Naive thymus-derived CD4-positive, alpha-beta T cell (primary cell): Measurements from ENCODE around the gene ASIP. TPM values are rescaled to one million over a fixed set of nuclear protein-coding genes. Genes with fewer than 3 reads are reported as not detected.

Experiments used
- ATAC-seq: fragments of 150-1000 bp; cut with Tn5 transposase; 2 replicates; pipeline ENCODE4 v1.10.0; 2021; ENCODE audit warnings: mild to moderate bottlenecking, moderate library complexity
- CTCF ChIA-PET: fragments of 350-600 bp; sonication (Branson Sonifier 250); formaldehyde crosslinking; loops from one replicate; lab custom pipeline; 2021; ENCODE audit warnings: antibody characterized with exemption; lab: Charles Lee
- POLR2A ChIA-PET: fragments of 350-600 bp; sonication (Branson Sonifier 250); formaldehyde crosslinking; loops from one replicate; lab custom pipeline; 2021; ENCODE audit warnings: antibody characterized with exemption, inconsistent platforms; lab: Charles Lee
- DNase-seq, 9 donors: peaks; one replicate each; pipeline versions ENCODE4 v3.0.0 to v3.0.0-alpha.2; 2020 to 2022; ENCODE audit warnings: mixed read lengths in 1 of 9
- H3K27ac ChIP-seq: one replicate; pipeline ENCODE4 v1.7.0; 2013; ENCODE audit warnings: mild to moderate bottlenecking, low read depth, low read length, moderate library complexity
- H3K27me3 ChIP-seq, 2 donors: one replicate each; pipeline ENCODE4 v1.7.0; 2013; ENCODE audit warnings: low read length in 2 of 2, mild to moderate bottlenecking in 2 of 2, moderate library complexity in 2 of 2; ENCODE audit not compliant: control insufficient read depth in 2 of 2, insufficient read depth in 2 of 2
- H3K36me3 ChIP-seq, 3 experiments: 1 replicate in 2 of 3; 2 replicates in 1 of 3; pipeline ENCODE4 v1.7.0; 2013; ENCODE audit warnings: low read length in 3 of 3, mild to moderate bottlenecking in 3 of 3, moderate library complexity in 1 of 3; ENCODE audit not compliant: insufficient read depth in 3 of 3, control insufficient read depth in 2 of 3
- H3K4me1 ChIP-seq, 2 donors: one replicate each; pipeline ENCODE4 v1.7.0; 2013; ENCODE audit warnings: low read length in 2 of 2, mild to moderate bottlenecking in 2 of 2, moderate library complexity in 1 of 2; ENCODE audit not compliant: control insufficient read depth in 2 of 2, insufficient read depth in 2 of 2
- H3K4me3 ChIP-seq: 2 replicates; pipeline ENCODE4 v1.7.0; 2013; ENCODE audit warnings: mild to moderate bottlenecking, low read length
- H3K9me3 ChIP-seq, 3 experiments: 1 replicate in 2 of 3; 2 replicates in 1 of 3; pipeline ENCODE4 v1.7.0; 2013; ENCODE audit warnings: low read length in 3 of 3; ENCODE audit not compliant: control insufficient read depth in 2 of 3
- H3K27ac Mint-ChIP-seq, 9 donors: one replicate each; pipeline ENCODE4 v1.8.0; 2020 to 2022; ENCODE audit warnings: mixed read lengths in 9 of 9, mild to moderate bottlenecking in 8 of 9, moderate library complexity in 5 of 9, inconsistent platforms in 2 of 9
- H3K27me3 Mint-ChIP-seq, 5 donors: one replicate each; pipeline ENCODE4 v1.8.0; 2021 to 2022; ENCODE audit warnings: mixed read lengths in 5 of 5, mild to moderate bottlenecking in 1 of 5
- H3K36me3 Mint-ChIP-seq, 5 donors: one replicate each; pipeline ENCODE4 v1.8.0; 2020 to 2022; ENCODE audit warnings: mixed read lengths in 5 of 5, mild to moderate bottlenecking in 3 of 5, inconsistent platforms in 1 of 5
- H3K4me1 Mint-ChIP-seq, 7 donors: one replicate each; pipeline ENCODE4 v1.8.0; 2020 to 2022; ENCODE audit warnings: mixed read lengths in 7 of 7, mild to moderate bottlenecking in 3 of 7, inconsistent platforms in 1 of 7
- H3K4me3 Mint-ChIP-seq, 10 donors: one replicate each; pipeline ENCODE4 v1.8.0; 2020 to 2022; ENCODE audit warnings: mild to moderate bottlenecking in 10 of 10, mixed read lengths in 10 of 10, moderate library complexity in 6 of 10, inconsistent platforms in 2 of 10
- H3K9me3 Mint-ChIP-seq, 11 donors: one replicate each; pipeline ENCODE4 v1.8.0; 2020 to 2022; ENCODE audit warnings: mixed read lengths in 11 of 11, mild to moderate bottlenecking in 4 of 11, inconsistent platforms in 1 of 11, moderate library complexity in 1 of 11
- intact Hi-C, 2 donors: fragments of 100-400 bp; cut with micrococcal nuclease; formaldehyde crosslinking; loops; one replicate each; pipeline ENCODE4 v1.15.1; 2023
- polyA plus RNA-seq, 2 donors: library from polyadenylated mRNA; unstranded; fragments of 300-500 nt; fragmentation: Illumina TruSeq; gene quantifications; one replicate each; pipeline ENCODE4 v1.2.3, GENCODE V29; 2021
- total RNA-seq, 6 experiments: library from RNA in 5 of 6; stranded (reverse) in 5 of 6; gene quantifications; 1 replicate in 5 of 6; 2 replicates in 1 of 6; pipeline ENCODE4 v1.2.3 and lab custom pipeline; 2021 to 2026

The ASIP gene
- total and polyA plus RNA-seq, 7 experiments from 2014 or later = not detected

DNA sequence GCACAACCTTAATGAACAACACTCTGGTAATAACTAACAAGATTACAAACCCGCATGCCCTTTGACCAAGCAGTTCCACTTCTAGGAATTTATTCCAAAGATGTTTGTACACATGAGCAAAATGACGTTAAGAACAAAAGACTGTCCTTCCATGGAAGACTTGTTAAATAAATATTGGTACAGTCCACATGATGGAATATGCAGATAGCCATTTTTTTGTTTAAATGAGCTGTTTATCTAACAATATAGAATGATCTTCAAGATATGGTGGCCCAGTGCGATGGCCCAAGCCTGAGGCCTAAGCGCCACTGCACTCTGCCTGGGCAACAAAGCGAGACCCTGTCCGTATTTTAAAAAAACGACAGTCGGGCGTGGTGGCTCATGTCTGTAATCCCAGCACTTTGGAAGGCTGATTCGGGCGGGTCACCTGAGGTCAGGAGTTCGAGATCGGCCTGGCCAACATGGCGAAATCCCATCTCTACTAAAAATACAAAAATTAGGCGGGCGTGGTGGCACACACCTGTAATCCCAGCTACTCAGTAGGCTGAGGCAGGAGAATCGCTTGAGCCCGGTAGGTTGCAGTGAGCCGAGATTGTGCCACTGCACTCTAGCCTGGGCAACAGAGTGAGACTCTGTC, 69.4 kb downstream of the ASIP start:
- ATAC-seq = no peak
- Mint-ChIP-seq H3K27me3 (peaks cover 0 to 27% (median 9%) of the 10 kb centered on the region in 5 donors), H3K36me3 (no peaks in the 10 kb centered on the region), H3K9me3 (no peaks in the 10 kb centered on the region), H3K27ac (no peak overlapping the region), H3K4me3 (no peak overlapping the region), H3K4me1 (peaks cover 0 to 14% (median 5%) of the 10 kb centered on the region in 7 donors)
- Histone ChIP-seq H3K4me1 (peaks cover 0 to 6% of the 10 kb centered on the region in 2 donors), H3K9me3 (no peaks in the 10 kb centered on the region), H3K27ac (no peak overlapping the region), H3K4me3 (no peak overlapping the region), H3K36me3 (no peaks in the 10 kb centered on the region), H3K27me3 (peaks cover 0 to 10% of the 10 kb centered on the region in 2 donors)
- POLR2A ChIA-PET = no interaction called here
- no peak for DNase-seq
- CTCF ChIA-PET = interaction anchor here (4.7 to 4.8 kb wide), 2 partner anchors 213 to 457 kb away, joined by 45 to 56 read pairs; no protein-coding TSS in a partner anchor
- intact Hi-C loops = loop anchor here in 1 of 2 donors (5.0 kb wide), 1 partner anchor 227 kb away; no protein-coding TSS in a partner anchor

DNA sequence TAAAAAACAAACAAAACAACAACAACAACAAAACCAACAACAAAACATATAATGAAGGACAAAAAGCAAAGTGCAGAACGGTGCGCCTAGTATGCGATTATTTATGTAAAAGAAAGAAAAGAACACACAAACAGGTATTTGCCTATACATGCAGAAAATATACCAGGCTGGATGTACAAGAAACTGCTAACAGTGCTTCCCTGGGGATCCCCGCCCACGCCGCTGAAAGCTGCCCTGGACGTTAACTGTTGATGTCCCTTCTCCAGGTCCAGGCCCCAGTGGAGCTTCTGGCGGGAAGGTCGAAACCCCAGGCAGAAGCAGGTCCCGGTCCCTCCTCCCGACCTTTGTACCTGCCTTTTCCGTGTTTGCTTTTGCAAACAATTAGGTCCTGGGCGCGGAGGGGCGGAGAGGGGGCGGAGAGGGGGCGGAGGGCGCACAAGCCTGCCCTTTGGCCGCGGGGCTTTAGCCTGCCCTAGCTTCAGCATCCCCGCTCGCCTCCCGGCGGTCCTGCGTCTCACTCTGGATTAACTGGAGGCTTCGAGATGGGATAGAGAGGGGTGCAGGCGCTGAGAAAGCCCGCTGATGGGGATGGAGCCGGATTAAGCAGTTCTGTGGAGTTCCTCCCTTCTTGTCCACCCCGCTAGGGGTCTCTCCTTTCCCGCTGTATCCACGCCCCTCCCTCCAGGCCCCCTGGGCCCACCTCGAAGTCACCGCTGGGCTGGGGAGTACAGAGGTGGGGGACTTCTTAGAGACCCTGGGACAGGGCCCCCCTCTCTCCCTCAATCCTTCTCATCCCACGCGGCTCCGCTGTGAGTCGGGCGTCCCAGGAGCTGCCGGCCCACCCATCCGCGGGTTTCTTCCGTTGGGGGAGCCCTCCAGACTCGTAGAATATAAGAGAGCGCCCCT, 70.1 kb downstream of the ASIP start:
- Histone ChIP-seq H3K9me3 (no peaks in the 10 kb centered on the region), H3K4me1 (peaks cover 0 to 6% of the 10 kb centered on the region in 2 donors), H3K27ac (no peak overlapping the region), H3K27me3 (peaks cover 0 to 10% of the 10 kb centered on the region in 2 donors), H3K4me3 (no peak overlapping the region), H3K36me3 (no peaks in the 10 kb centered on the region)
- Mint-ChIP-seq H3K36me3 (no peaks in the 10 kb centered on the region), H3K4me1 (peaks cover 0 to 14% (median 5%) of the 10 kb centered on the region in 7 donors), H3K27me3 (peaks cover 0 to 27% (median 9%) of the 10 kb centered on the region in 5 donors), H3K9me3 (no peaks in the 10 kb centered on the region), H3K4me3 (peak overlapping the region in 2 of 10 donors; percentile 30 to 57), H3K27ac (no peak overlapping the region)
- no peak for ATAC-seq
- ChIA-PET CTCF (interaction anchor here (0.6 to 4.8 kb wide), 17 partner anchors 10 to 1546 kb away, joined by 3 to 56 read pairs (median 8); partner anchors contain the start of gene DYNLRB1), POLR2A (interaction anchor here (0.6 kb wide), 1 partner anchor 459 kb away, joined by 3 read pairs; no protein-coding TSS in a partner anchor)
- intact Hi-C loops = loop anchor here (1.0 to 5.0 kb wide), 8 partner anchors 8 to 644 kb away; partner anchors contain the start of genes AHCY (in 1 of the 2), GSS (in 1 of the 2) and MYH7B (in 1 of the 2)
- DNase-seq = no peak

DNA sequence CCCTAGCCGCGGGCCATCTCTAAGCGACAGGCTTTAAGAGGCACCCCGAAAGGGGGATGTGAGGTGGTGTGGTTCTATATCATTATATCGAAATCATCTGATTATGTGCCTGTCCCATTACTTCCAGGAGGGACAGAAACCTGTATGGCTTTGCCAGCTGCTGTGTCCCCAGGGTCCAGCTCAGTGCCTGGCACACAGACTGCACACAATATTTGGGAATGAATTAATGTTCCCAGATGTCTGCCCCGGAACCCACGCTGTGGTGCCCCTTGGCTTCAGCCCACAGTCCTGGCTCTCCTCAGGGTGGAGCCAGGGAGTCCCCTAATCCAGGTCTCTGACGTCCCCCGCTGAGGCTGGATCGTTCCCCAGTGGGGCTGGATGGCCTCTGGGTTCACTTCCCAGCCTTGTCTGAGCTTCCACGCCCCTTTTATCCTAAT, 70.8 kb downstream of the ASIP start:
- Mint-ChIP-seq H3K4me1 (peaks cover 0 to 14% (median 5%) of the 10 kb centered on the region in 7 donors), H3K36me3 (no peaks in the 10 kb centered on the region), H3K27ac (no peak overlapping the region), H3K27me3 (peaks cover 0 to 27% (median 9%) of the 10 kb centered on the region in 5 donors), H3K9me3 (no peaks in the 10 kb centered on the region), H3K4me3 (peak overlapping the region in 3 of 10 donors; percentile 13 to 57 (median 30))
- ChIA-PET CTCF (interaction anchor here (0.6 to 4.8 kb wide), 28 partner anchors 10 to 1545 kb away, joined by 3 to 56 read pairs (median 5); partner anchors contain the start of genes DYNLRB1 and ITCH), POLR2A (interaction anchor here (0.6 to 1.1 kb wide), 3 partner anchors 8 to 458 kb away, joined by 3 read pairs; no protein-coding TSS in a partner anchor)
- intact Hi-C loops = loop anchor here (1.0 to 5.0 kb wide), 8 partner anchors 9 to 643 kb away; partner anchors contain the start of genes AHCY (in 1 of the 2), GSS (in 1 of the 2) and MYH7B (in 1 of the 2)
- Histone ChIP-seq H3K9me3 (no peaks in the 10 kb centered on the region), H3K36me3 (no peaks in the 10 kb centered on the region), H3K4me3 (no peak overlapping the region), H3K4me1 (peaks cover 0 to 6% of the 10 kb centered on the region in 2 donors), H3K27me3 (peaks cover 0 to 10% of the 10 kb centered on the region in 2 donors), H3K27ac (no peak overlapping the region)
- DNase-seq (no peak), ATAC-seq (no peak)

DNA sequence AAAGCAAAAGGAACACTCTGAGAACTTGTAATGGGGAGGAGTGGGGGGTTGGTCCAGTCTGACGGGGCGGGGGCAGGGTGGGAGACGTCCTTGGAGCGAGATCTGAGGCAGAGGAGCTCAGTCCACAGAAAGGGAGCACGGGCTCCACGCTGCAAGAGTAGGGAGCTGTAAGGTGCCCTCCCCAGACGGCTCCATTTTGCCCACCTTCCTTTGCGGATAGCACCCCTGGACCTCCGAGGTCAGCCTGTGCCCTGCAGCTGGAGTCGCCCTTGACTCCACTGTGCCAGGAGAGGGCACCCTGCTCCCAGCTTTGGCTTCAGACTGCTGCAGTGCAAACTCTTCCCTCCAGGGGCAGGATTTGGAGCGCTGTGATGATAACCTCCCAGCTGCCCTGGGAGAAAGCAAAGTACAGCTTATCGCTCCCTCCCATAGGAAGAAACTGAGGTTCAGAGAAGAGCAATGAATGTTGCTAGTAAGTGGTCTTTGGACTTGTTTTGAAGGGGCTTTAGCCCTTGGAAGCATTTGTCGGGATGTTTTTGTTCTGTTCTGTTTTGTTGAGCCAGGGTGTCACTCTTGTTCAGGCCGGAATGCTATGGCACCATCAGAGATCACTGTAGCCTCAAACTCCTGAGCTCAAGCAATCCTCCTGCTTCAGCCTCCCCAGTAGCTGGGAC, 71.5 kb downstream of the ASIP start:
- Mint-ChIP-seq H3K27me3 (peaks cover 0 to 27% (median 9%) of the 10 kb centered on the region in 5 donors), H3K27ac (peak overlapping the region in 1 of 9 donors; percentile 75)

DNA sequence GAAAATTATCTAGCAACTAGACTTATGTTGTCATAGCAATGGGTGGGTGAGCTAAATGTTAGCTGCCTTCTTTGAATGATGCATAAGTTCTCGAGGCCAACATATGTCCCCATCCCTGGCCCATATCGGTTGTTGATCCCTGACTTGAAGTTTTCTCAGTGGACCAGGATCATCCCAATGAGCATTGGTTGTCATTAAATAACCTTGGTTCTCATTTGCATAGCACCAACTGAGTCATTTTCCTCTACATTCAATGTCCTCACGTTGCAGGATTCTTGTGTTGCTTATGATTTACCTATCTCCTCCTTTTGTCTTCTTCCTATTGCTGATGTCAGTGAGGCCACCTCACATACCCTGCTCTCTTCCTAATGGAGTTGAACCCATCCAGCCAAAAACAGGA, 74.0 kb downstream of the ASIP start:
- Histone ChIP-seq H3K4me1 (peaks cover 0 to 6% of the 10 kb centered on the region in 2 donors), H3K36me3 (no peaks in the 10 kb centered on the region), H3K27me3 (peaks cover 0 to 10% of the 10 kb centered on the region in 2 donors), H3K9me3 (no peaks in the 10 kb centered on the region), H3K27ac (no peak overlapping the region), H3K4me3 (no peak overlapping the region)
- intact Hi-C loops = no loop called here
- Mint-ChIP-seq H3K9me3 (no peaks in the 10 kb centered on the region), H3K36me3 (no peaks in the 10 kb centered on the region), H3K4me1 (peaks cover 0 to 14% (median 5%) of the 10 kb centered on the region in 7 donors), H3K27me3 (peaks cover 0 to 30% (median 9%) of the 10 kb centered on the region in 5 donors), H3K27ac (no peak overlapping the region), H3K4me3 (no peak overlapping the region)
- ChIA-PET POLR2A (no interaction called here), CTCF (interaction anchor here (4.7 to 4.8 kb wide), 2 partner anchors 209 to 453 kb away, joined by 45 to 56 read pairs; no protein-coding TSS in a partner anchor)
- DNase-seq = no peak
- no peak for ATAC-seq

More for the DNA sequence above, 71.5 kb downstream of the ASIP start:
- DNase-seq (peak; percentile 71 to 85 (median 82)), ATAC-seq (peak; percentile 100)
- Histone ChIP-seq H3K4me1 (peaks cover 0 to 6% of the 10 kb centered on the region in 2 donors), H3K27me3 (peaks cover 0 to 10% of the 10 kb centered on the region in 2 donors), H3K27ac (no peak overlapping the region), H3K36me3 (no peaks in the 10 kb centered on the region), H3K9me3 (no peaks in the 10 kb centered on the region), H3K4me3 (no peak overlapping the region)
- peak overlapping the region in 9 of 10 donors; percentile 20 to 58 (median 38) for H3K4me3 Mint-ChIP-seq
- H3K36me3 Mint-ChIP-seq = no peaks in the 10 kb centered on the region
- intact Hi-C loops = loop anchor here (1.0 to 5.0 kb wide), 8 partner anchors 9 to 643 kb away; partner anchors contain the start of genes AHCY (in 1 of the 2), GSS (in 1 of the 2) and MYH7B (in 1 of the 2)
- POLR2A ChIA-PET = interaction anchor here (0.9 to 1.2 kb wide), 3 partner anchors 9 to 210 kb away, joined by 3 read pairs; partner anchors contain the start of gene AHCY
- no peaks in the 10 kb centered on the region for H3K9me3 Mint-ChIP-seq
- CTCF ChIA-PET = interaction anchor here (0.5 to 4.8 kb wide), 39 partner anchors 9 to 1338 kb away, joined by 3 to 56 read pairs (median 4); partner anchors contain the start of genes DYNLRB1 and ITCH
- H3K4me1 Mint-ChIP-seq = peaks cover 0 to 14% (median 5%) of the 10 kb centered on the region in 7 donors
